Activated CD8-positive, alpha-beta memory T cell treated with anti-CD3 and anti-CD28 coated beads for 48 hours (primary cell): ENCODE data around the gene ADI1.
"Not testable (repeated sequence)": the region's sequence is repeated elsewhere in the genome, so short reads cannot be mapped to it uniquely, and the experiment has no call there.

ENCODE experiments used
- DNase-seq, 3 experiments: peaks; one replicate each; pipeline ENCODE4 v3.0.0-alpha.2; 2020; ENCODE audit warnings: low read depth in 2 of 3, low spot score in 2 of 3

The ADI1 gene

DNA sequence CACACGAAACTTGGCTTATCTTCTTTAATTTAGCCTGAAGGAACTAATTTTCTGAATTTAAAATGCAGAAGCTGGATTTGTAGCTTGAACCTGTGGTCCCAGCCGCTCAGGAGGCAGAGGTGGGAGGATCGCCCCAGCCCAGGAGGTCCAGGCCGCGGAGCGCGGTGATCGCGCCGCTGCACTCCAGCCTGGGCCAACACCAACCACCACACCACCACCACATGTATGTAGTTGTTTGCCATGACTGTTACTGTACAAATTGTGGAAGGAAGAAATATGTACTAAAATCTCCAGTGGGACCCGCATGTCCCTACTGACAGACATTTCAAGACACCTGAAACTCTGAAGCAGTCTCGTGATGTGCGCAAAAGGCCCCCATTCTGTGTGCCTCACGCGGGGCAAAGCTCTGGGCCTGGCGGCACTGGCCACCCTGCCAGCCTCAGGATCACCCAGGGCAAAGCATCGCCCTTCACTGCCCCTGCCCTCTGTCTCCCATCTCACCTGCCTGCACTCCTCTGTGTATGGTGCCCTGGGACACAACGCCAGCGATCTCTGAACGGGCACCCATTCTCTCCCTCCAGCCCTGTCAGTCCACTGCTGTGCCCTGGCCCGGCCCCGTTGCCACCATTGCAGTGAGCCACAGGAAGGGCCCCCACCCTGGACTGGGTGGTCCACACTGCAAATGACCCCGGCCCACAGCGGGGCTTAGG lies 10.1 kb upstream of the ADI1 start:
- no peak for DNase-seq

DNA sequence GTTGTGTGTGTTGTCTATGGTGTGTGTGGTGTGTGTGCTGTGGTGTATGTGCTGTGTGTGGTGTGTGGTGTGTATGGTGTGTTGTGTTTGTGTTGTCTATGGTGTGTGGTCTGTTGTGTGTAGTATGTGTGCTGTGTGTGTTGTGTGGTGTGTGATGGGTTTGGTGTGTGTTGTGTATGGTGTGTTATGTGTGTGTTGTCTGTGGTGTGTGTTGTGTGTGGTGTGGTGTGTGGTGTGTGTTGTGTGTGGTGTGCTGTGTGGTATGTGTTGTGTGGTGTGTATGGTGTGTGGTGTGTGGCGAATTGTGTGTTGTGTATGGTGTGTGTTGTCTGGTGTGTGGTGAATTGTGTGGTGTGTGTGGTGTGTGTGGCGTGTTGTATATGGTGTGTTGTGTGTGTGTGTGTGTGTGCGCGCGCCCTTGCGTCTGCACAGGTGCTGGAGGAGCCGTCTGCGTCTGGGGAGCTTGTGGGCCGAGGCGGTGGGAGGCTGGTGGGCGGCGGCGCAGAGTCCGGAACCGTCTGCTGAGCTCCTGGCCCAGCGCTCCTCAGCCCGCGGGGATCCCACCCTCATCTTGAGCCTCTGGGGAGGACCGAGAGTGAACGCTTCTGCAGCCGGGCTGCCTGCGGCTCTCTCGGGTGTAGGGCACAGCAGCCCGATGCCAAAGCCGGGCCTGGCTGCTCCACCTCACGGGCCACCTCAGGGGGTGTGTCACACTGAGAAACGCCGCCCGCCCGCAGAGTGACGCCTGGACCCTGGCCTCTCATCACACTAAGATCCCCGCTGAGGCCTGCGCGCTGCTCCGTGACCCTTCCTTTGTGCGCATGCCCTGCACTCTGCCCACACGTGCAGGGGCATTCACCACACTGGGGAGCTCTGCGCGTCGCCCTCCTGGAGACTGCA lies 8.8 kb upstream of the ADI1 start:
- no peak for DNase-seq

DNA sequence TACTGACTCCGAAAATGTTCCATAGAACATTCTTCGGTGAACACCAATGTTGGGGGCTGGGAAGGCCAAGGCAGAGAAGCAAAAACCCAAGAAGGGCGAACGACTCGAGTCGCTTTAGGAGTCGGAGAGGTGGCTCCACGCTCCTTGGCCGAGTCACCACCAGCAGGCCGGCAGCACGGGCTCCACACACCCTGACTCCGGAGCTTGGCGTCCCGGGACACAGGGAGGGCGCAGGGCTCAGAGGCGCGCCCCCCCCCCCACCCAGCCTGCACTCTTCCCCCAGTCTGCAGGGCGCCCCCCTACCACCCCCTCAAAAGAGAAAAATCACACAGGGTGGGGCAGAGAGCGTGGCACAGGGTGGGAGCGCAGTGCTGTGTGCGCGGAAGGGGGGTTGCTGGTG lies 7.5 kb upstream of the ADI1 start:
- DNase-seq, result no peak

DNA sequence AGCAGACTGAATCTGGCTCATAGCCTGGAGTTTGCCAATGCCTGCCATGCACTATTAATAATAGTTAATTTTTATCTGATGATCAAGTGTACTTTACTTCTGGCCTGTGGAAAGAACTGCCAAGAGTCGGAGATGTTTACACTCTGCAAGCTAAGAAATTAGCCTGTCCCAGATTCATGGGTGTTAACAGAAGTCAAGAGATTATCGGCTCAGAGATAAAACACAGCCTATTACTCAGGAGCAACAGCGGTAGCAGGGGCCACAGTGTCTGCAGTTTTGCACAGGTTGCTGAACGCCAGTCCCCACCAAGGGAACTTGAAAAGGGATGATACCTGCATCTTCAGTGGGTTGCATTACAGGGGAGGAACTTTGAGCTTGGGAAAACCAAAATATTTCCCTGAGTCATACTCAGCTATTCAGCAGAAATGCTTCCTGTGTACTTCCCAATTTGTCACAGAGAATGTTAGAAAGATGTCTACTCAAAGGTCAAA lies 4.3 kb upstream of the ADI1 start:
- DNase-seq, result no peak

DNA sequence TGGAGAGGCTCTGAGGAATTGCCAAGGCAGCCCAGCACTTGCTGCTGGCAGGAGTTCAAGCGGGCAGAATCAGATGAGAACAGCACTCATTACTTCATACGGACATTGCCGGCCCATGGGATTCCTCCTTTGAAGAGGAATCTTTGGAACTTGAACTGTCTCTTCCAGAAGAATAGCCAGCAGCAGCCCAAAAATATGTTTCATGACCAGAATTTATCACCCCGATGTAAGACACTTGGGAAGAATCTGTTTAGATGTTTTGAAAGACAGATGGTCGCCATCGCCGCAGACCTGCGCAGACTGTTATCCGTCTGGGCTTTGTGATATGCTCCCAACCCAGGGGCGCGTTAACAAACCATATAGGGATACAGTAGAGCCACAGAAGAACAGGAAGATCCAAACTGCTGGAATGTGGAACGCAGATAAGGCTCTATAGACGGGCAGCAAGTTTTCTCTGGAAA lies 3.7 kb upstream of the ADI1 start:
- DNase-seq, result no peak

DNA sequence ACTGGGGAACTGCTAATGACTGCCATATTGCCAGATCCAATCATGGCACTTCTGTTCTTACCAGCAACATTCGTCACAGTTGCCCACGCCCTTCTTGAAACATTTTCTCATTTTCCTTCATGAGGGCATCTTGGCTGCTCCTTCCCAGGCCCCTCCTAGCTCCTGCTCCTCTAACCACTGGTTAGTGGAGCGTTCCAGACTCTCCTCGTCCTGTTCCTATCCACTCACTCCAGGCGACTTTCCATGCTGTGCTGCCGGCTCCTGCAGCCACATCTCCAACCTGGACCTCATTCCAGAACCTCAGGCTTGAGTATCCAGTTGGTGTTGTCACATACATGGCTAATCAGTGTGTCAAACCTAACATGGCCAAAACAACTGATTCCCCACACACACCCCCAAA lies 1.3 kb upstream of the ADI1 start:
- no peak for DNase-seq

DNA sequence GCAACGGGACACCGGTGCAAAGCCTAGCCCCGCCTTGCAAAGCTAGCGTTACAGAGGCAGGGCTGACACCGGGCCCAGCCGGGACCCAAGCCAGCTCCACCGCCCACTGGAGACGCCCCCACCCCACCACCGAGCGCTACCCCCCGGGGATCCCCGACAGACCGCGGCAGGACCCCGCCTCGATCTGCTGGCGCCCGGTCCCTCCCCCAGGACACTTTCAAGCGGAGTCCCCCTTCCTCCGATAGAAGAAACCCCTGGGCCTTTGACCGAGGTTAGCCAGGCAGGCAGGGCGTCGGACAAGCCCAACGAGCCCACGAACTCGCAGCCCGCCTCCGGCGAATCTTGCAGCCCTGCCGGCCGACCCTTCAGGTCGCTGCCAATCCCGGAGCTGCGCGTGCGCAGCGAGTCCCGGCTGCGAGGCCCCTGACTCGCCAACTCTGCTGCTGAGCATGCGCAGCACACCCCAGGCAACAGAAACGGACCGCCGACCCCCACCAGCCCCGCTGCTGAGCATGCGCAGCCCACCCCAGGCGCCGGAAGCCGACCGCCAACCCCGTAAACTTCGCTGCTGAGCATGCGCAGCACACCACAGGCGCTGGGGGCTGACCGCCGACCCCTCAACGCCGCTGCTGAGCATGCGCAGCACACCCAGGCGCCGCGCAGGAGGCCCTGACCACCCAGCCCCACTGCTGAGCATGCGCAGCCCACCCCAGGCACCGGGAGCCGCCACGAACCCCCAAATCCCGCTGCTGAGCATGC lies 656 bp downstream of the ADI1 start:
- DNase-seq, result peak; percentile 89 to 99 (median 99)

DNA sequence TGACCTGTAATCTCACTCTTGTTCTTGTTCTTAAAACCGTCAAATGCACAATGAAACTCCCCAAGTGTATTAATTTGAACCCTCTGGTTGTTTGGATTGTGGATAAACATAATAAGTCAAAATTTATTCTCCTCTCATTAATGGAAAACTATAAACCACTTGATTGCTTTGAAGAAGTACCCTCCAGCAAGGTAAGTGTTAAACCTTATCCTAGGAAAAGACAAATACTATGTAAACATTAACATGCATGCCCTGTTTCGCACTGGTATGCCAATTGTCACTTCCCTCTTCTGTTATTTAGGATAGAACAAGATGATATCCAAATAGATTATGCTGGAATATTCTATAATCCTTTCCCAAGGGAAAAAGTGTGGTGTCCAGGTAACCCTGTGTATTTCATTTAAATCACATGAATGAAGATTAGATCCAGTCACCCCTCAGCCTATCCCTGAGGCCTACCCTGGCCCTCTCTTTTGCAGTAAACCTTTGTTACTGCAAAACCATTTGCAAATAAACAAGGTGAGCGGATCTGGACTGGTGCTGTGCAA lies 1.3 kb downstream of the ADI1 start:
- DNase-seq, result no peak

DNA sequence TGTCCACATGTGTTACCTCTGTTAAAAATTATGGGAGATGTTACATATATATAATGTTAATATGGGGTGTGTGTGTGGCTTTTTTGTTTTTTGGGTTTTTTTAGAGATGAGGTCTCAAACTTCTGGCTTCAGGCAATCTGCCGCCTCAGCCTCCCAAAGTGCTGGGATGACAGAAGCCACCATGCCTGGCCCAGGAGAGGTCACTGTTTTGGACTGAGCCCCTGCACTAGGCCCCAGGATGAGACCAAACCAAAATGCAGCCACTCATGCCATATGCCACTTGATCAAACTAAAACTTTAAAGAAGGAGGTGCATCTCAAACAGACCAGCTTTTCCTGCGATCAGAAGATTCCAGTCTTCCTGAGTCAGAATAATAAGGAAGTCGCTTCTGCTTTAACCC lies 2.5 kb downstream of the ADI1 start:
- no peak for DNase-seq

DNA sequence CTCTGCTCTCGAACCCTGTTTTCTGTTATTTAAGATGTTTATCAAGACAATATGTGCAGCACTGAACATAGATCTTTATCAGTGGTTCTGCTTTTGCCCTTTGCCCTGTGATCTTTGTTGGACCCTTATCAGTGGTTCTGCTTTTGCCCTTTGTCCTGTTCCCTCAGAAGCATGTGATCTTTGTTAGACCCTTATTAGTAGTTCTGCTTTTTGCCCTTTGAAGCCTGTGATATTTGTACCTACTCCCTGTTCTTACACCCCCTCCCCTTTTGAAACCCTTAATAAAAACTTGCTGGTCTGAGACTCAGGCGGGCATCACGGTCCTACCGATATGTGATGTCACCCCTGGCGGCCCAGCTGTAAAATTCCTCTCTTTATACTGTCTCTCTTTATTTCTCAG lies 3.9 kb downstream of the ADI1 start:
- not testable (repeated sequence) for DNase-seq

DNA sequence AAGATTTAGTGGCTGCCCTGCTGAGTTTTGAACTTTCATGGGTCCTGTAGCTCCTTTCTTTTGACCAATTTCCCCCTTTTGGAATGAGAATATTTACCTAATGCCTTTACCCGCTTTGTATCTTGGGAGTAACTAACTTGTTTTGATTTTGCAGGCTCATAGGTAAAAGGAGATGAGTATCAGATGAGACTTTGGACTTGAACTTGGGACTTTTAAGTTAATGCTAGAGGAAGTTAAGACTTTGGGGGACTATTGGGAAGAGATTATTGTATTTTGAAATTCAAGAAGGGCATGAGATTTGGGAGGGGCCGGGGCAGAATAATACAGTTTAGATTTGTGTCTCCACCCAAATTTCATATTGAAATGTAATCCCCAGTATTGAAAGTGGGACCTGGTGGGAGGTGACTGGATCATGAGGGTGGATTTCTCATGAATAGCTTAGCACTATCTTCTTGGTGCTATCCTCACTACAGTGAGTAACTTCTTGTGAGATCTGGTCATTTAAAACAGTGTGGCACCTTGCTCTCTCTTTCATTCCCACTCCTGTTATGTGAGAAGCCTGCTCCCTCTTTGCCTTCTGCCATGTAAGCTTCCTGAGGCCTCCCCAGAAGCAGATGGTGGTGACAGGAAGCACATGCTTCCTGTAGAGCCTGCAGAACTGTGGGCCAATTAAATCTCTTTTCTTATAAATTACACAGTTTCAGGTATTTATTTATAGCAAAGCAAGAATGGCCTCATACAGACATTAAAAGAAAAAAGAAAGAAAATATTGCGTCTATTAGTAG lies 6.1 kb downstream of the ADI1 start:
- no peak for DNase-seq

DNA sequence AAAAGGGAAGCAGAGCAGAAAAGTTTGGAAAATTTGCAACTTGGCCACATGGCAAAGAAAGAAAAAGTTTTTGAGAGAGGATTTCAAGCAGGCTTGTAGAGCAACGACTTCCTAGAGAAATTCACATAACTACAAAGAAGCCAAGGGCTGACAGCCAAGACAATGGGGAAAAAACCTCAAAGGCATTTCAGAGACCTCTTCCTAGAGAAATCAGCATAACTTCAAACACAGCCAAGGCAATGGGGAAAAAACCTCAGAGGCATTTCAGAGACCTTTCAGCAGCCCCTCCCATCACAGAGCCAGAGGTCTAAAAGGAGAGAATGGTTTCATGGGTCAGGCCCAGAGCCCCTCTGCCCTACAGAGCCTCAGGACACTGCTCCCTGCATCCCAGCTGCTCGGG lies 7.2 kb downstream of the ADI1 start:
- DNase-seq, result no peak

DNA sequence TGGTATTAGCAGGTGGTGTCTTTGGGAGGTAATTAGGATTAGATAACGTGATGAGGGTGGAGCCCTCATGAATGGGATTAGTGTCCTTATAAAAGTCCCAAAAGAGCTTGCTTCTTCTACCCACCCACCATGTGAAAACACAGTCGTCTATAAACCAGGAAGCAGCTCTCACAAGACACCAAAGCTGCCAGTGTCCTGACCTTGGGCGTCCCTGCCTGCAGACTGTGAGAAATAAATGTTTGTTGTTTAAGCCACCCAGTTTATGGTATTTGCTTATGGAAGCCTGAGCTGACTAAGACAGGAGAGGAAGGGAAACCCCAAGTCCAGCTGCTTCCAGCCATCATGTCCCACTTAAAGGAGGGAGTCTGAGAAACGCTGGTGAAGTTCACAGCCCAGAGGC lies 13.6 kb downstream of the ADI1 start:
- DNase-seq, result no peak

DNA sequence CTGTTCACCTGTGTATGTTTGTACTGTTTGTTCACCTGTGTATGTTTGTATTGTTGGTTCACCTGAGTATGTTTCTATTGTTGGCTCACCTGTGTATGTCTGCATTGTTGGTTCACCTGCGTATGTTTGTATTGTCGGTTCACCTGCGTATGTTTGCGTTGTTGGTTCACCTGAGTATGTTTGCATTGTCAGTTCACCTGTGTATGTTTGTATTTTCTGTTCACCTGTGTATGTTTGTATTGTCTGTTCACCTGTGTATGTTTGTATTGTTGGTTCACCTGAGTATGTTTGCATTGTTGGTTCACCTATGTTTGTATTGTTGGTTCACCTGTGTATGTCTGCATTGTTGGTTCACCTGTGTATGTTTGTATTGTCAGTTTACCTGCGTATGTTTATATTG lies 14.6 kb downstream of the ADI1 start:
- DNase-seq, result no peak

DNA sequence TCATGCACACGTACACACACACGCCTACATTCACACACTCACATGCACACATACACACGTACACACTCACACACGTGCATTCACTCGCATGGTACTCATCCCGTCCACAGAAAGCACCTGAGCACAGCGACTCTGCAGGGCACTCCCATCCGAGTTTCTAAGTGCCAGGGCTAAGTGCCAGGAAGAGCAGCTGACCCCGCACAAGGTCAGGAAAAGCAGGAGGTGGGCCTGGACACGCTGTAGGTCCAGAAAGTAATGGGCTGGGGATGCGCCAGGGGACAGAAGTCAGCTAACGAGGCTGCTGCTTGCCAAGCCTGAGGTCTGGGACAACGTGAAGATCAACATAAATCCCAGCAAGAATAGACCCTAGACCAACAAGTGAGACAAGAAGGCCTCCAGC lies 15.8 kb downstream of the ADI1 start:
- DNase-seq, result no peak

DNA sequence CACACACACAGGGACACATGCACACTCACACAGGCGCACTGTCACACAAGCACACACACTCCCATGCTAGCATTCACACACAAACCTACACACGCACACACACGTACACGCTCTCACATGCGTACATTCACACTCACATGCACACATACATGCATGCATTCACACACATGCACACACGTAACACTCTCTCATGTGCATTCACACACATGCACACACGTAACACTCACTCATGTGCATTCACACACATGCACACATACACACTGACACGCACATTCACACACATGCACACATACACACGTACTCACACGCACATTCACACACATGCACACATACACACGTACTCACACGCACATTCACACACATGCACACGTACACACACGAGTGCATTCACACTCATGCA lies 16.3 kb downstream of the ADI1 start:
- DNase-seq, result no peak

DNA sequence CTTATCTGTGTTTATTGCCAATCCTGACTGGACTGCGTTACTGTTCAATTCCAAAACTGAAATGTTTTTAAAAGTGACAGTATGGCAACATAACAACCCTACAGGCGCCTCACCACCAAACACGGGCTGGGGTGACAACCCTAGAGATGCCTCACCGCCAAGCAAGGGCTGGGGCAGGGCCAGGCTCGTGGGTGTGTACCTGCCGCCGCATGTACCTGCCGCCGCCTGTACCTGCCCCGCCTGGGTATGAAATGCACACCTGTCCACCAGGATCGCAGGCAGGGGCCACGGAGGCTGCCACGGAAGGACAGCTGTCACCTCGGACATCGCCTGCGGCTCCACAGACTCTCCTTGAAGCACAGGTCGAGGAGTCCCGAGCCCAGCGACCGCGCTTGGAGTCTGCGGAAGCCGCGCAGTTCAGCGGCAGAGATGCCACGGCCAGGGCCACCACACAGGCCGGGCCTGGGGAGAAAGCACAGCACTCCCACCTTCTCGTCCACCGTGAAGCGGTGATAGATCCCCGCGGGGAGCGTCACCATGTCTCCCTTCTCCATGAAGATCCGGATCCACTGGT lies 18.9 kb downstream of the ADI1 start:
- no peak for DNase-seq

DNA sequence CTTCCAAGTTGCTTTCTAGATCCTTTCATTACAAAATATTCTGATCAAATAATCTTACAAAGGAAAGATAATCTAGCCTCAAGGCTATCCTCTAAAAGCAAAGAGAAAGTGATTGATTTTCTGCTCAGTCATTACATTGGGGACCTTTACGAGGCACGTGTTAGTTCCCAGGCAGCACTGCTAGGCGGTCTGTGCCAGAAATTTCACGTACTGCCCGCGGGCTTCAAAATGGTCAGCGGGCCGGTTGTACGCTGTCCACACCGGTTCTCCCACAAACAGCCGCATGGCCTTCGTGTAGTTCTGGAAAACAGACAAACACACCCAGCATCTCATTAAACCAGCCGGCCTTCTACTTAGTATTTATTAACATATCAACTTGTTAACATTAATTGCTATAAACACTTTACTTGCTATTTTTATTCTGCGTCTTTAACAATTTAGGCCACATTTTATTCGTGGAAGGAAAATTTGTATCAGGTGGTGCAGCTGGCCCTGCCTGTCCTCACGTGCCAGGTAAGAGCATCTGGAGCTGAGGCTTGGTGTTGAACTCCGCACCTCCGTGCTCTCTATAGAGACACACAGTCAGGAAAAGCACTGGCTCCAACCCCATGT lies 20.4 kb downstream of the ADI1 start:
- DNase-seq, result no peak

DNA sequence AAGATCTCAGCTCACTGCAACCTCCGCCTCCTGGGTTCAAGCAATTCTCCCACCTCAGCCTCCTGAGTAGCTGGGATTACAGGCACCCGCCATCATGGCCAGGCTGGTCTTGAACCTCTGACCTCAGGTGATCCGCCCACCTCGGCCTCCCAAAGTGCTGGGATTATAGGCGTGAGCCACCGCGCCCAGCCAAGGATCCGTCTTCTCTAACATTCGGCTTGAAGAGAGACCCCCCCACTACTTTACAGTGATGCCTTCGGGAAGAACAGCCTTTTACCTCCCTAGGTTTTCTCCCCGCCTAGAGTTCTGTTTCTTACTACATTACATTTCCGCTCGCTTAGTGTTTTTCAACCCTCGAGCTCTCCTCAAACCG lies 22.6 kb downstream of the ADI1 start:
- DNase-seq, result not testable (repeated sequence)
